ENCODE data around the gene TTLL13.
A peak's percentile ranks its signal among the peaks of the same experiment; 100 is the strongest.
"Not testable (repeated sequence)": the region's sequence is repeated elsewhere in the genome, so short reads cannot be mapped to it uniquely, and the experiment has no call there.

The TTLL13 gene

GRCh38 chr15:90287101-90287500 is 37.7 kb downstream of the TTLL13 start:
- no peak for DNase-seq (ENCODE audit: low read depth)

- DNase-seq (ENCODE audit: low read depth), result no peak
These were observed 38.6 kb downstream of the TTLL13 start for GRCh38 chr15:90287946-90288345.

GRCh38 chr15:90291679-90292356 is 42.5 kb downstream of the TTLL13 start:
- no peak for DNase-seq (ENCODE audit: low read depth)

GRCh38 chr15:90293040-90293810 is 43.9 kb downstream of the TTLL13 start:
- not testable (repeated sequence) for DNase-seq (ENCODE audit: low read depth)

GRCh38 chr15:90294159-90294558 is 44.8 kb downstream of the TTLL13 start:
- DNase-seq (ENCODE audit: low read depth), result no peak

GRCh38 chr15:90294601-90295269 is 45.4 kb downstream of the TTLL13 start:
- DNase-seq (ENCODE audit: low read depth), result no peak

- no peak for DNase-seq (ENCODE audit: low read depth)
These were observed 45.9 kb downstream of the TTLL13 start for GRCh38 chr15:90295270-90295648.

GRCh38 chr15:90296316-90296884 is 47.0 kb downstream of the TTLL13 start:
- not testable (repeated sequence) for DNase-seq (ENCODE audit: low read depth)

GRCh38 chr15:90297021-90297420 is 47.7 kb downstream of the TTLL13 start:
- DNase-seq (ENCODE audit: low read depth), result no peak

- DNase-seq (ENCODE audit: low read depth), result no peak
These were observed 51.2 kb downstream of the TTLL13 start for GRCh38 chr15:90300541-90300940.

- peak; percentile 17 for DNase-seq (ENCODE audit: low read depth)
These were observed 51.8 kb downstream of the TTLL13 start for GRCh38 chr15:90300988-90301706.

- no peak for DNase-seq (ENCODE audit: low read depth)
These were observed 52.4 kb downstream of the TTLL13 start for GRCh38 chr15:90301707-90302300.

GRCh38 chr15:90305355-90305754 is 56.0 kb downstream of the TTLL13 start:
- DNase-seq (ENCODE audit: low read depth), result not testable (repeated sequence)

- DNase-seq (ENCODE audit: low read depth), result no peak
These were observed 56.6 kb downstream of the TTLL13 start for GRCh38 chr15:90305932-90306331.

- DNase-seq (ENCODE audit: low read depth), result no peak
These were observed 57.2 kb downstream of the TTLL13 start for GRCh38 chr15:90306560-90306959.

GRCh38 chr15:90307661-90308060 is 58.3 kb downstream of the TTLL13 start:
- DNase-seq (ENCODE audit: low read depth), result no peak

- DNase-seq (ENCODE audit: low read depth), result no peak
These were observed 59.7 kb downstream of the TTLL13 start for GRCh38 chr15:90309020-90309419.

Measured in fibroblast of gingiva (primary cell).